C4-2B (cell line): ENCODE data around the gene B4GALNT3.

Experiments
- ZFX ChIP-seq: fragments of 450-650 bp; IDR thresholded peaks from 2 replicates; pipeline ENCODE4 v1.6.1; 2017
- TF ChIP-seq, protein P1 (sequence below): fragments of 450-650 bp; conservative IDR thresholded peaks from 2 replicates; pipeline ENCODE4 v1.5.1; 2017; ENCODE audit warnings: mild to moderate bottlenecking

DNA sequence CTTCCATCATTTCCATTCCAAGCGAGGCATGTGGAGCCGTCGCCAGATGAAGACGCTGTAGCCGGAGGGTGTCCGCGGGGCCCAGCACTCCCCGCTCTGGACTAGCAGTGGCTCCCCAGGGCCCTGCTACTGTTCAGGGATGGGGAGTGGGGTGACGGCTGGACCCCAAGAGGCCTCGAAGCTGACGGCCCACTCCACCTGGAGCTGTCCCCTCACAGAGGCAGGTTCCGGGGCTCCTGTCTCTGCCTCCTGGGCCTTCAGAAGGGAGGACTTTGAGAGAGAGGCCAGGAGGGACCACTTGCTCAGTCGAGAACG, 101.6 kb downstream of the B4GALNT3 start:
- TF ChIP-seq, protein P1, sequence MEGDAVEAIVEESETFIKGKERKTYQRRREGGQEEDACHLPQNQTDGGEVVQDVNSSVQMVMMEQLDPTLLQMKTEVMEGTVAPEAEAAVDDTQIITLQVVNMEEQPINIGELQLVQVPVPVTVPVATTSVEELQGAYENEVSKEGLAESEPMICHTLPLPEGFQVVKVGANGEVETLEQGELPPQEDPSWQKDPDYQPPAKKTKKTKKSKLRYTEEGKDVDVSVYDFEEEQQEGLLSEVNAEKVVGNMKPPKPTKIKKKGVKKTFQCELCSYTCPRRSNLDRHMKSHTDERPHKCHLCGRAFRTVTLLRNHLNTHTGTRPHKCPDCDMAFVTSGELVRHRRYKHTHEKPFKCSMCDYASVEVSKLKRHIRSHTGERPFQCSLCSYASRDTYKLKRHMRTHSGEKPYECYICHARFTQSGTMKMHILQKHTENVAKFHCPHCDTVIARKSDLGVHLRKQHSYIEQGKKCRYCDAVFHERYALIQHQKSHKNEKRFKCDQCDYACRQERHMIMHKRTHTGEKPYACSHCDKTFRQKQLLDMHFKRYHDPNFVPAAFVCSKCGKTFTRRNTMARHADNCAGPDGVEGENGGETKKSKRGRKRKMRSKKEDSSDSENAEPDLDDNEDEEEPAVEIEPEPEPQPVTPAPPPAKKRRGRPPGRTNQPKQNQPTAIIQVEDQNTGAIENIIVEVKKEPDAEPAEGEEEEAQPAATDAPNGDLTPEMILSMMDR, result no peak
- TF ChIP-seq ZFX, result no peak
